Mesendoderm (in vitro differentiated cells): ENCODE data around the gene SRRM3.
"Not testable (repeated sequence)": the region's sequence is repeated elsewhere in the genome, so short reads cannot be mapped to it uniquely, and the experiment has no call there.

Experiments used
- DNase-seq: peaks from one replicate; pipeline ENCODE4 v3.0.0; 2013
- H2AK5ac ChIP-seq: 2 replicates; pipeline ENCODE4 v1.6.1; 2013; ENCODE audit warnings: low read length, inconsistent platforms
- H2BK120ac ChIP-seq: 2 replicates; pipeline ENCODE4 v1.6.1; 2013; ENCODE audit warnings: low read depth, mild to moderate bottlenecking, low read length, moderate library complexity, mixed read lengths
- H2BK15ac ChIP-seq: replicated peaks from 2 replicates; pipeline ENCODE4 v1.6.1; 2013; ENCODE audit warnings: low read depth, mild to moderate bottlenecking, moderate library complexity
- H2BK5ac ChIP-seq: 2 replicates; pipeline ENCODE4 v1.6.1; 2013; ENCODE audit warnings: low read length, inconsistent platforms
- H3K18ac ChIP-seq: 2 replicates; pipeline ENCODE4 v1.6.1; 2013; ENCODE audit warnings: mild to moderate bottlenecking, low read length, mixed read lengths
- H3K23ac ChIP-seq: one replicate; pipeline ENCODE4 v1.6.1; 2013; ENCODE audit warnings: low read length
- H3K27ac ChIP-seq: 2 replicates; pipeline ENCODE4 v1.5.1; 2013; ENCODE audit warnings: low read depth, mild to moderate bottlenecking, inconsistent platforms, low read length, moderate library complexity
- H3K27me3 ChIP-seq: 2 replicates; pipeline ENCODE4 v1.6.1; 2013; ENCODE audit warnings: low read length, control low read depth, mild to moderate bottlenecking, inconsistent platforms; ENCODE audit not compliant: insufficient read depth, poor library complexity
- H3K36me3 ChIP-seq: 2 replicates; pipeline ENCODE4 v1.6.1; 2013; ENCODE audit warnings: low read length, inconsistent platforms; ENCODE audit not compliant: control insufficient read depth, insufficient read depth
- H3K4ac ChIP-seq: one replicate; pipeline ENCODE4 v1.6.1; 2013; ENCODE audit warnings: low read depth, mild to moderate bottlenecking, low read length, moderate library complexity
- H3K4me1 ChIP-seq: 2 replicates; pipeline ENCODE4 v1.6.1; 2013; ENCODE audit warnings: low read depth, low read length, inconsistent platforms; ENCODE audit not compliant: control insufficient read depth
- H3K4me2 ChIP-seq: 2 replicates; pipeline ENCODE4 v1.6.1; 2013; ENCODE audit warnings: low read length
- H3K4me3 ChIP-seq: 2 replicates; pipeline ENCODE4 v1.5.1; 2013; ENCODE audit warnings: mild to moderate bottlenecking, low read length
- H3K56ac ChIP-seq: one replicate; pipeline ENCODE4 v1.6.1; 2013; ENCODE audit warnings: low read length
- H3K79me1 ChIP-seq: 2 replicates; pipeline ENCODE4 v1.6.1; 2013; ENCODE audit warnings: low read length, inconsistent platforms
- H3K79me2 ChIP-seq: 2 replicates; pipeline ENCODE4 v1.6.1; 2013; ENCODE audit warnings: mild to moderate bottlenecking, low read length; ENCODE audit not compliant: control insufficient read depth, insufficient read depth
- H3K9ac ChIP-seq: 2 replicates; pipeline ENCODE4 v1.6.1; 2013; ENCODE audit warnings: low read length, inconsistent platforms
- H4K5ac ChIP-seq: one replicate; pipeline ENCODE4 v1.6.1; 2013; ENCODE audit warnings: low read length
- H4K8ac ChIP-seq: one replicate; pipeline ENCODE4 v1.6.1; 2013; ENCODE audit warnings: low read depth, mild to moderate bottlenecking, control low read depth, low read length, moderate library complexity
- WGBS: extraction: QIAGEN DNeasy Blood & Tissue Kit; methylation state at CpG from one replicate; pipeline ENCODE4 v1.1.7; 2013; ENCODE audit warnings: low lambda C conversion rate, missing lambda C conversion rate; ENCODE audit not compliant: insufficient coverage; ENCODE audit errors: extremely low coverage; 5-methylcytosine and 5-hydroxymethylcytosine counted together

Gene SRRM3

GRCh38 chr7:76242517-76243063 lies 40.9 kb downstream of the SRRM3 start:
- H3K4ac ChIP-seq, H2BK120ac ChIP-seq, H3K18ac ChIP-seq, H3K79me1 ChIP-seq, H4K5ac ChIP-seq, H3K4me3 ChIP-seq, DNase-seq, H4K8ac ChIP-seq, H3K27ac ChIP-seq, H3K9ac ChIP-seq, H3K36me3 ChIP-seq, H3K56ac ChIP-seq, H3K27me3 ChIP-seq, H2BK15ac ChIP-seq, H2BK5ac ChIP-seq, H3K4me2 ChIP-seq, H2AK5ac ChIP-seq, H3K79me2 ChIP-seq, H3K4me1 ChIP-seq, H3K23ac ChIP-seq: not testable (repeated sequence)
- WGBS: no CpG with 5 or more reads among the region's 5 CpGs

GRCh38 chr7:76244781-76245391 lies 43.2 kb downstream of the SRRM3 start:
- no peak overlapping the region for H3K56ac ChIP-seq
- no peaks in the 10 kb centered on the region for H3K79me2 ChIP-seq
- H2AK5ac ChIP-seq: no peak overlapping the region
- no peak overlapping the region for H2BK120ac ChIP-seq
- DNase-seq: no peak
- no peaks in the 10 kb centered on the region for H3K79me1 ChIP-seq
- WGBS: no CpG with 5 or more reads among the region's 3 CpGs
- H3K27me3 ChIP-seq: no peaks in the 10 kb centered on the region
- H2BK15ac ChIP-seq: no peak overlapping the region
- H3K4ac ChIP-seq: no peak overlapping the region
- no peak overlapping the region for H4K8ac ChIP-seq
- no peak overlapping the region for H3K18ac ChIP-seq
- no peaks in the 10 kb centered on the region for H3K36me3 ChIP-seq
- no peaks in the 10 kb centered on the region for H3K4me1 ChIP-seq
- no peak overlapping the region for H2BK5ac ChIP-seq
- no peak overlapping the region for H3K4me3 ChIP-seq
- no peak overlapping the region for H3K9ac ChIP-seq
- no peak overlapping the region for H3K27ac ChIP-seq
- H3K23ac ChIP-seq: no peak overlapping the region
- H3K4me2 ChIP-seq: no peak overlapping the region
- no peak overlapping the region for H4K5ac ChIP-seq

- Histone ChIP-seq H2BK15ac (no peak overlapping the region), H2BK120ac (no peak overlapping the region), H3K79me1 (no peaks in the 10 kb centered on the region), H3K4me3 (no peak overlapping the region), H3K79me2 (no peaks in the 10 kb centered on the region), H3K9ac (no peak overlapping the region), H4K5ac (no peak overlapping the region), H3K18ac (no peak overlapping the region), H3K4ac (no peak overlapping the region), H3K4me2 (no peak overlapping the region), H4K8ac (no peak overlapping the region), H3K56ac (no peak overlapping the region), H2BK5ac (no peak overlapping the region), H3K27me3 (no peaks in the 10 kb centered on the region), H3K23ac (no peak overlapping the region), H2AK5ac (no peak overlapping the region), H3K4me1 (no peaks in the 10 kb centered on the region), H3K27ac (no peak overlapping the region), H3K36me3 (no peaks in the 10 kb centered on the region)
- WGBS: no CpG with 5 or more reads among the region's 5 CpGs
- DNase-seq: no peak
Measured at GRCh38 chr7:76246804-76247389, 45.2 kb downstream of the SRRM3 start.

- Histone ChIP-seq H2BK5ac (no peak overlapping the region), H3K27me3 (no peaks in the 10 kb centered on the region), H3K56ac (no peak overlapping the region), H3K4me2 (no peak overlapping the region), H3K79me2 (no peaks in the 10 kb centered on the region), H2BK15ac (no peak overlapping the region), H3K36me3 (no peaks in the 10 kb centered on the region), H2AK5ac (no peak overlapping the region), H3K9ac (no peak overlapping the region), H3K18ac (no peak overlapping the region), H3K4ac (no peak overlapping the region), H3K23ac (no peak overlapping the region), H3K4me3 (no peak overlapping the region), H4K5ac (no peak overlapping the region), H3K27ac (no peak overlapping the region), H3K4me1 (no peaks in the 10 kb centered on the region), H4K8ac (no peak overlapping the region), H3K79me1 (no peaks in the 10 kb centered on the region), H2BK120ac (no peak overlapping the region)
- DNase-seq: no peak
- WGBS: no CpG with 5 or more reads among the region's 10 CpGs
Measured at GRCh38 chr7:76247938-76248337, 46.2 kb downstream of the SRRM3 start.

DNA sequence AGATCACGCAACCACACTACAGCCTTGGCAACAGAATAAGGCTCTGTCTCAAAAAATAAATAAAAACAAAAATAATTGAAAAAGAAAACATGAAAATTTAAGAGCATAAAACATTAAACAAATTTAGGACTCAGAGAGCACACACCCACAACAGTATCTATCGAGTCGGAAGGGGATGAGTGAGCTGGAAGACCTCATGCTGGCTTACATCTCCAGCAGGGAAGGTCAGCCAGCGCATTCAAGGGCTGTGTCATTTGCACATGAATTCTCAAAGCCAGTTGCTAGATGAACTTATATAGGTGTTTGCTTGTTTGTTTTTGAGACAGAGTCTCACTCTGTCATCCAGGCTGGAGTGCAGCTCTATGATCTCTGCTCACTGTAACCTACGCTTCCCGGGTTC lies 50.3 kb downstream of the SRRM3 start:
- Histone ChIP-seq H4K8ac (no peak overlapping the region), H3K4me1 (no peaks in the 10 kb centered on the region), H2BK5ac (no peak overlapping the region), H2BK120ac (no peak overlapping the region), H4K5ac (no peak overlapping the region), H3K23ac (no peak overlapping the region), H2BK15ac (no peak overlapping the region), H3K27ac (no peak overlapping the region), H3K36me3 (no peaks in the 10 kb centered on the region), H3K9ac (no peak overlapping the region), H3K79me1 (no peaks in the 10 kb centered on the region), H3K18ac (no peak overlapping the region), H3K56ac (no peak overlapping the region), H3K4me3 (no peak overlapping the region), H3K4me2 (no peak overlapping the region), H3K27me3 (no peaks in the 10 kb centered on the region), H2AK5ac (no peak overlapping the region), H3K79me2 (no peaks in the 10 kb centered on the region), H3K4ac (no peak overlapping the region)
- no peak for DNase-seq
- WGBS: no CpG with 5 or more reads among the region's 6 CpGs

DNA sequence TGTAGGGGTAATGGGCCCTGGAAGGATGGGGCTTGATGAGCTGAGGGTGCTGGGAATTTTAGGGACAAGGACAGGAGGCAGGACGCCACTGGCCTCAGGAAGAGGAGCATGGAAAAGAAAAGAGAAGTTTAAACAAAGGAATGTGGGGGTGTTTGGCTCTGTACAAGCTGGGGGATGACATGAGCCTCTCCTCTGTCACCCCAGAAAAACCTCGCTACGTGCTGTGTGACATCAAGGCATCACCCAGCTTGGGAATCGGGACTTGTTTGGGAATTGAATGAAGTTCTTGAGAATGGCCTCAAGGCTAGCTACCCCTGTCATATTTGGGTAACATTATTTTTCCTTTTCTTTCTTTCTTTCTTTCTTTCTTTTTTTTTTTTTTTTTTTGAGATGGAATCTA lies 53.1 kb downstream of the SRRM3 start:
- Histone ChIP-seq H4K5ac (no peak overlapping the region), H3K27me3 (no peaks in the 10 kb centered on the region), H3K79me1 (no peaks in the 10 kb centered on the region), H3K79me2 (no peaks in the 10 kb centered on the region), H3K9ac (no peak overlapping the region), H2AK5ac (no peak overlapping the region), H4K8ac (no peak overlapping the region), H3K4ac (no peak overlapping the region), H2BK15ac (no peak overlapping the region), H3K36me3 (no peaks in the 10 kb centered on the region), H3K27ac (no peak overlapping the region), H3K56ac (no peak overlapping the region), H3K18ac (no peak overlapping the region), H3K4me1 (no peaks in the 10 kb centered on the region), H3K23ac (no peak overlapping the region), H3K4me3 (no peak overlapping the region), H2BK120ac (no peak overlapping the region), H3K4me2 (no peak overlapping the region), H2BK5ac (no peak overlapping the region)
- WGBS: no CpG with 5 or more reads among the region's 4 CpGs
- DNase-seq: no peak
